SK-N-SH treated with all-trans-retinoic acid at 6 μM for 48 hours (cell line): ENCODE results near the gene SPATS2L.

Experiments
- ATAC-seq: fragments of 200-7000 bp; cut with Tn5 transposase; 3 replicates; pipeline ENCODE4 v1.9.1; 2020; ENCODE audit warnings: mild to moderate bottlenecking, moderate library complexity
- ARNTL ChIP-seq: fragments of 450-650 bp; formaldehyde crosslinking; IDR thresholded peaks from 2 replicates; pipeline ENCODE4 v1.5.0; 2020; ENCODE audit warnings: low read depth, mild to moderate bottlenecking, moderate library complexity, borderline replicate concordance
- BACH2 ChIP-seq: fragments of 250-450 bp; sonication (Bioruptor Pico); IDR thresholded peaks from 2 replicates; pipeline ENCODE4 v1.9.0; 2021; ENCODE audit warnings: mild to moderate bottlenecking, borderline replicate concordance
- CSDC2 ChIP-seq: fragments of 250-450 bp; sonication (Bioruptor Pico); IDR thresholded peaks from 2 replicates; pipeline ENCODE4 v1.5.0; 2020; ENCODE audit warnings: mild to moderate bottlenecking, moderate library complexity
- CSRNP3 ChIP-seq: fragments of 250-450 bp; sonication (Bioruptor Pico); IDR thresholded peaks from 2 replicates; pipeline ENCODE4 v1.5.1; 2021; ENCODE audit warnings: mild to moderate bottlenecking, moderate library complexity
- ESRRG ChIP-seq: fragments of 250-450 bp; sonication (Bioruptor Pico); IDR thresholded peaks from 2 replicates; pipeline ENCODE4 v1.6.1; 2021; ENCODE audit warnings: mild to moderate bottlenecking
- GLIS3 ChIP-seq: fragments of 250-450 bp; sonication (Bioruptor Pico); IDR thresholded peaks from 2 replicates; pipeline ENCODE4 v1.5.0; 2020; ENCODE audit warnings: mild to moderate bottlenecking, moderate library complexity
- ISL1 ChIP-seq: fragments of 250-450 bp; sonication (Bioruptor Pico); IDR thresholded peaks from 2 replicates; pipeline ENCODE4 v2.1.2; 2022; ENCODE audit warnings: mild to moderate bottlenecking, moderate library complexity
- OSR1 ChIP-seq: fragments of 250-450 bp; sonication (Bioruptor Pico); IDR thresholded peaks from 2 replicates; pipeline ENCODE4 v1.8.0; 2022; ENCODE audit warnings: moderate library complexity, mild to moderate bottlenecking, inconsistent platforms
- PATZ1 ChIP-seq: fragments of 250-450 bp; sonication (Bioruptor Pico); IDR thresholded peaks from 2 replicates; pipeline ENCODE4 v1.8.0; 2020; ENCODE audit warnings: mild to moderate bottlenecking, moderate library complexity, borderline replicate concordance
- POU6F1 ChIP-seq: fragments of 250-450 bp; sonication (Bioruptor Pico); IDR thresholded peaks from 2 replicates; pipeline ENCODE4 v1.8.0; 2021; ENCODE audit warnings: low read depth, mild to moderate bottlenecking, moderate library complexity, borderline replicate concordance
- PPARA ChIP-seq: fragments of 250-450 bp; sonication (Bioruptor Pico); IDR thresholded peaks from 2 replicates; pipeline ENCODE4 v1.5.0; 2020; ENCODE audit warnings: mild to moderate bottlenecking, borderline replicate concordance
- RARB ChIP-seq: fragments of 250-450 bp; sonication (Bioruptor Pico); IDR thresholded peaks from 2 replicates; pipeline ENCODE4 v1.8.0; 2021; ENCODE audit warnings: mild to moderate bottlenecking, moderate library complexity
- SNAI2 ChIP-seq: fragments of 250-450 bp; sonication (Bioruptor Pico); IDR thresholded peaks from 2 replicates; pipeline ENCODE4 v1.5.0; 2020; ENCODE audit warnings: mild to moderate bottlenecking, moderate library complexity
- TCF4 ChIP-seq: fragments of 250-450 bp; sonication (Bioruptor Pico); IDR thresholded peaks from 2 replicates; pipeline ENCODE4 v1.8.0; 2021; ENCODE audit warnings: mild to moderate bottlenecking, moderate library complexity, borderline replicate concordance
- TOX ChIP-seq: fragments of 250-450 bp; sonication (Bioruptor Pico); IDR thresholded peaks from 2 replicates; pipeline ENCODE4 v1.8.0; 2021; ENCODE audit warnings: mild to moderate bottlenecking, moderate library complexity, borderline replicate concordance
- ZC3H10 ChIP-seq: fragments of 250-450 bp; sonication (Bioruptor Pico); IDR thresholded peaks from 2 replicates; pipeline ENCODE4 v1.5.1; 2021; ENCODE audit warnings: mild to moderate bottlenecking, moderate library complexity
- ZFP3 ChIP-seq: fragments of 250-450 bp; sonication (Bioruptor Pico); IDR thresholded peaks from 2 replicates; pipeline ENCODE4 v1.5.0; 2020; ENCODE audit warnings: mild to moderate bottlenecking, moderate library complexity
- ZFP30 ChIP-seq: fragments of 450-650 bp; formaldehyde crosslinking; IDR thresholded peaks from 2 replicates; pipeline ENCODE4 v1.5.0; 2022; ENCODE audit warnings: mild to moderate bottlenecking, moderate library complexity
- ZNF565 ChIP-seq: fragments of 450-650 bp; formaldehyde crosslinking; conservative IDR thresholded peaks from 2 replicates; pipeline ENCODE4 v1.5.0; 2020; ENCODE audit warnings: low read depth, mild to moderate bottlenecking, moderate library complexity
- ZNF70 ChIP-seq: fragments of 450-650 bp; formaldehyde crosslinking; IDR thresholded peaks from 2 replicates; pipeline ENCODE4 v1.5.0; 2020; ENCODE audit warnings: mild to moderate bottlenecking, moderate library complexity
- ZNF8 ChIP-seq: fragments of 450-650 bp; formaldehyde crosslinking; IDR thresholded peaks from 2 replicates; pipeline ENCODE4 v1.5.0; 2020; ENCODE audit warnings: mild to moderate bottlenecking, moderate library complexity
- TF ChIP-seq, protein P1 (sequence below): fragments of 250-450 bp; sonication (Bioruptor Pico); IDR thresholded peaks from 2 replicates; pipeline ENCODE4 v1.5.0; 2020; ENCODE audit warnings: mild to moderate bottlenecking, moderate library complexity

SPATS2L gene

GRCh38 chr2:200360364-200360763 lies 53.9 kb downstream of the SPATS2L start:
- TF ChIP-seq SNAI2 (CRISPR knock-in tag): no peak
- no peak for TF ChIP-seq CSDC2
- TF ChIP-seq, protein P1, sequence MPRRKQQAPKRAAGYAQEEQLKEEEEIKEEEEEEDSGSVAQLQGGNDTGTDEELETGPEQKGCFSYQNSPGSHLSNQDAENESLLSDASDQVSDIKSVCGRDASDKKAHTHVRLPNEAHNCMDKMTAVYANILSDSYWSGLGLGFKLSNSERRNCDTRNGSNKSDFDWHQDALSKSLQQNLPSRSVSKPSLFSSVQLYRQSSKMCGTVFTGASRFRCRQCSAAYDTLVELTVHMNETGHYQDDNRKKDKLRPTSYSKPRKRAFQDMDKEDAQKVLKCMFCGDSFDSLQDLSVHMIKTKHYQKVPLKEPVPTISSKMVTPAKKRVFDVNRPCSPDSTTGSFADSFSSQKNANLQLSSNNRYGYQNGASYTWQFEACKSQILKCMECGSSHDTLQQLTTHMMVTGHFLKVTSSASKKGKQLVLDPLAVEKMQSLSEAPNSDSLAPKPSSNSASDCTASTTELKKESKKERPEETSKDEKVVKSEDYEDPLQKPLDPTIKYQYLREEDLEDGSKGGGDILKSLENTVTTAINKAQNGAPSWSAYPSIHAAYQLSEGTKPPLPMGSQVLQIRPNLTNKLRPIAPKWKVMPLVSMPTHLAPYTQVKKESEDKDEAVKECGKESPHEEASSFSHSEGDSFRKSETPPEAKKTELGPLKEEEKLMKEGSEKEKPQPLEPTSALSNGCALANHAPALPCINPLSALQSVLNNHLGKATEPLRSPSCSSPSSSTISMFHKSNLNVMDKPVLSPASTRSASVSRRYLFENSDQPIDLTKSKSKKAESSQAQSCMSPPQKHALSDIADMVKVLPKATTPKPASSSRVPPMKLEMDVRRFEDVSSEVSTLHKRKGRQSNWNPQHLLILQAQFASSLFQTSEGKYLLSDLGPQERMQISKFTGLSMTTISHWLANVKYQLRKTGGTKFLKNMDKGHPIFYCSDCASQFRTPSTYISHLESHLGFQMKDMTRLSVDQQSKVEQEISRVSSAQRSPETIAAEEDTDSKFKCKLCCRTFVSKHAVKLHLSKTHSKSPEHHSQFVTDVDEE (CRISPR knock-in tag): no peak
- TF ChIP-seq ZC3H10 (CRISPR knock-in tag): no peak
- no peak for TF ChIP-seq PPARA
- no peak for TF ChIP-seq ZFP3
- TF ChIP-seq ZNF8: no peak
- TF ChIP-seq ESRRG (CRISPR knock-in tag): no peak
- no peak for TF ChIP-seq GLIS3 (CRISPR knock-in tag)
- TF ChIP-seq POU6F1 (CRISPR knock-in tag): no peak
- no peak for TF ChIP-seq ISL1 (CRISPR knock-in tag)
- no peak for TF ChIP-seq BACH2 (CRISPR knock-in tag)
- TF ChIP-seq ZNF70 (CRISPR knock-in tag): no peak
- TF ChIP-seq OSR1: no peak
- no peak for TF ChIP-seq TOX (CRISPR knock-in tag)
- no peak for TF ChIP-seq CSRNP3 (CRISPR knock-in tag)
- no peak for TF ChIP-seq ZFP30 (CRISPR knock-in tag)
- TF ChIP-seq PATZ1 (CRISPR knock-in tag): no peak
- TF ChIP-seq TCF4 (CRISPR knock-in tag): no peak
- no peak for TF ChIP-seq RARB (CRISPR knock-in tag)
- ATAC-seq: no peak

DNA sequence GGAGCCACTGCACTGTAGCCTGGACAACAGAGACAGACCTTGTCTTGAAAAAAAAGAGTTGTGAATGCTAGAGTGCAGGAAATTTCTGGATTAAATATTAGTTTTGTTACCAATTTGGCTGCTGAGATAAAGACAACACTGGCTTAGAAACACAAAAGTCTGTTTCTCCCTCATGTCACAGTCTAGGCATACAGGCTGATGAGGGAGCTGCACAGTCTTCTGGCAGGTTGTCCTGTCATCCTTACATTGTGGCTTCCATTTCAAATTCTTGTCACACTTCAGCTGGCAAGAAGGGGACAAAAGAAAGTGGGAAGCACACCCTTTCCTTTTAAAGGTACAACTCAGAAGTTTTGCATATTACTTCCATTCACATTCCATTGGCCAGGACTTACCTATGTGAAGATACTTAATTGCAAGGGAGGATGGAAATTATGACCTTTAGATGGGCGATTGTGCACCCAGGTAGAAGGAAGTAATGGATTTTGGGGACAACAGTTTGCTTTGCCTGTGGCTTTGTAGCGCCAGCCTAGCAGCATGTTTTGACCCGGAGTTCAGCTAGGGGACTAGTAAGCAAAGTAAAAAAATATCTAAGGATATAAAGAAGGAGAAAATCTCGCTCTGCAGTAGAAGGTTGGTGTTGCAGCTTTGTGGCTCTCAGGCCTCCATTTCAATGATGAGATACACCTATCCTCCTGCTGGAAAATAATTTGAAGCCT lies 55.9 kb downstream of the SPATS2L start:
- no peak for ATAC-seq
- TF ChIP-seq ZFP30 (CRISPR knock-in tag) (no peak), RARB (CRISPR knock-in tag) (no peak), ESRRG (CRISPR knock-in tag) (no peak), ARNTL (no peak), ISL1 (CRISPR knock-in tag) (no peak), ZNF565 (CRISPR knock-in tag) (no peak), SNAI2 (CRISPR knock-in tag) (no peak), BACH2 (CRISPR knock-in tag) (no peak), POU6F1 (CRISPR knock-in tag) (no peak), CSRNP3 (CRISPR knock-in tag) (no peak), GLIS3 (CRISPR knock-in tag) (no peak), ZNF70 (CRISPR knock-in tag) (no peak), ZFP3 (no peak), PPARA (no peak), OSR1 (no peak), PATZ1 (CRISPR knock-in tag) (no peak), ZNF8 (no peak), CSDC2 (no peak)
